NCI-H774 (cell line): ENCODE measurements around the gene RETREG3.
A peak's percentile ranks its signal among the peaks of the same experiment; 100 is the strongest.
"Not testable (repeated sequence)": the region's sequence is repeated elsewhere in the genome, so short reads cannot be mapped to it uniquely, and the experiment has no call there.

ENCODE experiments used
- DNase-seq: peaks from one replicate; lab custom pipeline; 2025; lab: John Stamatoyannopoulos, UW

Gene RETREG3

GRCh38 chr17:42571435-42572225 lies 37.5 kb downstream of the RETREG3 start:
- no peak for DNase-seq

GRCh38 chr17:42568341-42569111 lies 40.6 kb downstream of the RETREG3 start:
- DNase-seq = no peak

GRCh38 chr17:42566883-42567573 lies 42.1 kb downstream of the RETREG3 start, which contains the start of gene MLX:
Gene MLX (plus strand): TSS chr17:42567100. CDS start chr17:42567125, 25 bp downstream.
- DNase-seq = peak; percentile 98

GRCh38 chr17:42566215-42566882 lies 42.8 kb downstream of the RETREG3 start:
- DNase-seq = no peak

- DNase-seq = no peak
Observed at GRCh38 chr17:42565523-42566214, 43.5 kb downstream of the RETREG3 start.

- DNase-seq = no peak
Observed at GRCh38 chr17:42564815-42565522, 44.2 kb downstream of the RETREG3 start.

GRCh38 chr17:42563950-42564349 lies 45.2 kb downstream of the RETREG3 start:
- no peak for DNase-seq

- DNase-seq = no peak
Observed at GRCh38 chr17:42563543-42563942, 45.6 kb downstream of the RETREG3 start.

GRCh38 chr17:42563143-42563509 lies 46.0 kb downstream of the RETREG3 start:
- no peak for DNase-seq

- no peak for DNase-seq
Observed at GRCh38 chr17:42562388-42563142, 46.6 kb downstream of the RETREG3 start.

- DNase-seq = peak; percentile 99
Observed at GRCh38 chr17:42561897-42562387, 47.2 kb downstream of the RETREG3 start, which contains the start of gene COASY. Gene COASY (plus strand): TSS chr17:42562148. CDS start chr17:42562623, 475 bp downstream.

- no peak for DNase-seq
Observed at GRCh38 chr17:42560246-42560645, 48.9 kb downstream of the RETREG3 start.

GRCh38 chr17:42559075-42559474 lies 50.1 kb downstream of the RETREG3 start:
- no peak for DNase-seq

GRCh38 chr17:42555961-42556617 lies 53.1 kb downstream of the RETREG3 start:
- not testable (repeated sequence) for DNase-seq

- DNase-seq = no peak
Observed at GRCh38 chr17:42555122-42555622, 54.0 kb downstream of the RETREG3 start.

GRCh38 chr17:42554250-42555121 lies 54.7 kb downstream of the RETREG3 start:
- DNase-seq = peak; percentile 85

GRCh38 chr17:42553866-42554249 lies 55.3 kb downstream of the RETREG3 start:
- no peak for DNase-seq
